Endothelial cell (in vitro differentiated cells): ENCODE data around the gene PVALEF. TPM values are rescaled to one million over a fixed set of nuclear protein-coding genes. Genes with fewer than 3 reads are reported as not detected.

Experiments
- DNase-seq: peaks from one replicate; pipeline ENCODE4 v3.0.0; 2021; ENCODE audit warnings: low spot score
- H3K27ac Mint-ChIP-seq: one replicate; pipeline ENCODE4 v1.8.0; 2021; ENCODE audit warnings: mixed read lengths, inconsistent platforms; ENCODE audit not compliant: unreplicated experiment
- H3K27me3 Mint-ChIP-seq: one replicate; pipeline ENCODE4 v1.8.0; 2021; ENCODE audit warnings: mild to moderate bottlenecking, moderate library complexity, mixed read lengths, inconsistent platforms; ENCODE audit not compliant: unreplicated experiment
- H3K36me3 Mint-ChIP-seq: one replicate; pipeline ENCODE4 v1.8.0; 2021; ENCODE audit warnings: mild to moderate bottlenecking, low read depth, mixed read lengths, inconsistent platforms; ENCODE audit not compliant: unreplicated experiment
- H3K4me1 Mint-ChIP-seq: one replicate; pipeline ENCODE4 v1.8.0; 2021; ENCODE audit warnings: mild to moderate bottlenecking, mixed read lengths, inconsistent platforms; ENCODE audit not compliant: unreplicated experiment
- H3K4me3 Mint-ChIP-seq: one replicate; pipeline ENCODE4 v1.8.0; 2021; ENCODE audit warnings: mild to moderate bottlenecking, mixed read lengths, inconsistent platforms; ENCODE audit not compliant: unreplicated experiment
- H3K9me3 Mint-ChIP-seq: one replicate; pipeline ENCODE4 v1.8.0; 2021; ENCODE audit warnings: mixed read lengths, inconsistent platforms; ENCODE audit not compliant: unreplicated experiment
- total RNA-seq: library from RNA; stranded (reverse); fragmentation: NEBNext Ultra II Directional; extraction: Animal tissue kit (Norgen Biotek cat#: 25700); gene quantifications from one replicate; pipeline ENCODE4 v1.2.1, GENCODE V29; 2021; ENCODE audit not compliant: unreplicated experiment
- TF ChIP-seq, protein P1 (sequence below): fragments of 200-600 bp; sonication (generic); IDR thresholded peaks from one replicate; pipeline ENCODE4 v1.5.0; 2021; ENCODE audit warnings: antibody characterized with exemption; ENCODE audit not compliant: unreplicated experiment

PVALEF gene
- total RNA-seq, 1 donor from 2014 or later: not detected

DNA sequence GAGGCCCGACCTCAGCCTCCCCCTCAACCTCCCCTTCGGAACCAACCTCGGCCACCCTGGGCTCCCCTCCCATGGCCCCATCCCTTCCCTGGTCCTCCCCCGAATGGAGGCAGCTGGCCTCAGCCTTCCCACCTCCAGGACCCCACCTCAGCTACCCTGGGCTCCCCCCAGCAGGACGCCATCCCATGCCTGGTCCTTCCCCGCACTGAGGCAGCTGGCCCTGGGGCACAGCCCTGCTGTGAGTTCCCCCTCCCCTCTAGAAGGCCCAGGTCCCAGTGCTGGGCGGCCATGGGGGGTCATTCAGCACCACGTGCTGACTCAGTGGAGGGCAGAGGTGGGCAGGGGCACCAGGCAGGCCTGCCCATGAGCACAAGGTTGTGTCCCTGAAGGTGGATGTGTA is 28.9 kb upstream of the PVALEF start:
- Mint-ChIP-seq H3K36me3 (peaks cover 7% of the 10 kb centered on the region), H3K27me3 (peaks cover 6% of the 10 kb centered on the region), H3K9me3 (no peaks in the 10 kb centered on the region), H3K4me1 (peaks cover 4% of the 10 kb centered on the region), H3K4me3 (no peak overlapping the region), H3K27ac (no peak overlapping the region)
- no peak for DNase-seq
- TF ChIP-seq, protein P1, sequence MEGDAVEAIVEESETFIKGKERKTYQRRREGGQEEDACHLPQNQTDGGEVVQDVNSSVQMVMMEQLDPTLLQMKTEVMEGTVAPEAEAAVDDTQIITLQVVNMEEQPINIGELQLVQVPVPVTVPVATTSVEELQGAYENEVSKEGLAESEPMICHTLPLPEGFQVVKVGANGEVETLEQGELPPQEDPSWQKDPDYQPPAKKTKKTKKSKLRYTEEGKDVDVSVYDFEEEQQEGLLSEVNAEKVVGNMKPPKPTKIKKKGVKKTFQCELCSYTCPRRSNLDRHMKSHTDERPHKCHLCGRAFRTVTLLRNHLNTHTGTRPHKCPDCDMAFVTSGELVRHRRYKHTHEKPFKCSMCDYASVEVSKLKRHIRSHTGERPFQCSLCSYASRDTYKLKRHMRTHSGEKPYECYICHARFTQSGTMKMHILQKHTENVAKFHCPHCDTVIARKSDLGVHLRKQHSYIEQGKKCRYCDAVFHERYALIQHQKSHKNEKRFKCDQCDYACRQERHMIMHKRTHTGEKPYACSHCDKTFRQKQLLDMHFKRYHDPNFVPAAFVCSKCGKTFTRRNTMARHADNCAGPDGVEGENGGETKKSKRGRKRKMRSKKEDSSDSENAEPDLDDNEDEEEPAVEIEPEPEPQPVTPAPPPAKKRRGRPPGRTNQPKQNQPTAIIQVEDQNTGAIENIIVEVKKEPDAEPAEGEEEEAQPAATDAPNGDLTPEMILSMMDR: no peak

DNA sequence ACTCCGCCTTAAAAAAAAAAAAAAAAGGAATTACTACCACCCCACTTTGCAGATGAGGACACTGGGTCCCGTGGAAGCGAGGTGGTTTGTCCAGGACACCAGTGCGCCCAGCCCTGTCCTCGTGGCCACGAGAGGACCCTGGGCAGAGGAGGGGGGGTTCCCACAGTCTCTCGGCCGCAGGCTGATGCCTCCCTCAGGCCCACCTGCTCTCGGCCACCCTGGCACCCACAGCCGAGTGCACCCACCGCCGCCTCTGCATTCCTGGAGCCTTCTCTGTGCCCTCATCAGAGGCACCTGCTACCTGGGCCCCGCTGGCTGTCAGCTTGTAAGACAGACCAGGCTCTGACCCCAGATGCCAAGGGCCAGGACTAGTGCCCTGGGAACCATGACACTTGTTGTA is 28.1 kb upstream of the PVALEF start:
- TF ChIP-seq, protein P1: no peak
- peak overlapping the region; percentile 25 for H3K4me3 Mint-ChIP-seq
- DNase-seq: no peak
- H3K9me3 Mint-ChIP-seq: no peaks in the 10 kb centered on the region
- peaks cover 6% of the 10 kb centered on the region for H3K4me1 Mint-ChIP-seq
- peaks cover 7% of the 10 kb centered on the region for H3K36me3 Mint-ChIP-seq
- peaks cover 8% of the 10 kb centered on the region for H3K27me3 Mint-ChIP-seq
- peak overlapping the region; percentile 70 for H3K27ac Mint-ChIP-seq

DNA sequence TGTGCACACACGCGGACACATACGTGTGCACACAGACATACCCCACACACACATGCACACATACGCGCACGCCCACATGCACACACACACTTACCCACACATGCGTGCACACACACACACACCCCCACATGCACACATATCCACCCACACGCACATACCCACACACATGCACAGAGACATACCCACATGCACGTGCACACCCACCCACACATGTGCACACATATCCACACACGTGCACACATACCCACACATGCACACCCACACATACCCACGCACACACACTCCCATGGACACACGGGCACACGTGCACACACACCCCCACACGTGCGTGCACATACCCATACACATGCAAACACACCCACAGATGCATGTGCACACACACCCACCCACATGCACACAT is 27.2 kb upstream of the PVALEF start:
- Mint-ChIP-seq H3K27me3 (peaks cover 8% of the 10 kb centered on the region), H3K9me3 (no peaks in the 10 kb centered on the region), H3K4me3 (no peak overlapping the region), H3K4me1 (peaks cover 6% of the 10 kb centered on the region), H3K27ac (peak overlapping the region; percentile 70), H3K36me3 (peaks cover 7% of the 10 kb centered on the region)
- TF ChIP-seq, protein P1: no peak
- DNase-seq: no peak

DNA sequence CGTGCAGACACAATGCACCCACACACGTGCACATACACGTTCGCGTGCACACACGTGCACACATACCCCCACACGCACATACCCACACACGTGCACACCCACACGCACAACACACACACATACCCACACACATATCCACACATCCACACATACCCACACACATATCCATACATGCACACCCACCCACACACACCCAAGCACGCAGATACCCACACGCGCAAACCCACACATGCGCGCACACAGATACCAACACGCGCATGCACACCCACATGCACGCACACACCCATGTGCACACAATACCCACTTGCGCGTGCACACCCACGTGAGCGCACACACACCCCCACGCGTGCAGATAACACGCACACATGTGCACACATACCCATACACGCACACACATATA is 26.8 kb upstream of the PVALEF start:
- TF ChIP-seq, protein P1: no peak
- H3K9me3 Mint-ChIP-seq: no peaks in the 10 kb centered on the region
- peaks cover 7% of the 10 kb centered on the region for H3K36me3 Mint-ChIP-seq
- H3K27me3 Mint-ChIP-seq: peaks cover 8% of the 10 kb centered on the region
- H3K4me3 Mint-ChIP-seq: peak overlapping the region; percentile 73
- H3K4me1 Mint-ChIP-seq: peaks cover 6% of the 10 kb centered on the region
- H3K27ac Mint-ChIP-seq: peak overlapping the region; percentile 70
- DNase-seq: no peak

DNA sequence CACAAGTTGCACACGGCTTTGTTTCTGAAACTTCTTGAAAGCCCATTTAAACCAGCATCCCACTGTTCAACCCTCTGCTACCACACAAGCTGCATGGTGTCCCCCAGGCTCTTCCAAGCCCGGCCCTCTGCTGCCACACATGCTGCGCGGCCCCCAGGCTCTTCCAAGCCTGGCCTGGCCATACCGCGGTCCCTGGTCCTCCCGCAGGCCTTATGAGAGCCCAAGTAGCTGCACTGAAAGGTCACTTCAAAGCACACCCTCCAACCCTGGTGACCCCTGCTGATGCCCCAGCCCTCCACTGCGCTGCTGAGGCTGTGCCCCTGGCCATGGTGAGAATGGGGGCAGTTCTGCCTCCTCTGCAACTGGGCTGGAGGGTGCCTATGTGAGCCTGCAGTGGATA is 25.9 kb upstream of the PVALEF start:
- Mint-ChIP-seq H3K9me3 (no peaks in the 10 kb centered on the region), H3K36me3 (peaks cover 7% of the 10 kb centered on the region), H3K27ac (no peak overlapping the region), H3K27me3 (peaks cover 9% of the 10 kb centered on the region), H3K4me1 (peaks cover 6% of the 10 kb centered on the region), H3K4me3 (peak overlapping the region; percentile 71)
- no peak for DNase-seq
- TF ChIP-seq, protein P1: no peak
